ENCODE results near the gene MSMP. TPM values are rescaled to one million over a fixed set of nuclear protein-coding genes. Genes with fewer than 3 reads are reported as not detected.

Gene MSMP
- total and polyA plus RNA-seq, 2 donors (not counting 1 experiment from before 2014, with no cell fraction given), result 2.3 to 3.9 TPM

GRCh38 chr9:35797311-35798109, 43.4 kb upstream of the MSMP start:
- H3K79me2 ChIP-seq (ENCODE audit: control insufficient read depth, insufficient read depth, low read length), result no peaks in the 10 kb centered on the region
- H4K20me1 ChIP-seq (ENCODE audit: control insufficient read depth, insufficient read depth, low read length, poor library complexity, severe bottlenecking), result no peaks in the 10 kb centered on the region
- H3K4me1 Mint-ChIP-seq, result no peaks in the 10 kb centered on the region
- CTCF ChIA-PET, result interaction anchor here (1.4 to 2.3 kb wide), 3 partner anchors 29 to 84 kb away, joined by 4 to 9 read pairs (median 6); no protein-coding TSS in a partner anchor
- H3K4me3 ChIP-seq (ENCODE audit: control extremely low read depth in 1 of 5, extremely low read depth in 1 of 5, insufficient read depth in 1 of 5, low read depth in 2 of 5, low read length in 4 of 5), result no peak overlapping the region
- H3K36me3 ChIP-seq (replicated peaks in 1 of 2; ENCODE audit: control extremely low read depth in 1 of 2, control insufficient read depth in 1 of 2, extremely low read depth in 1 of 2, insufficient read depth in 2 of 2, low read length in 1 of 2), result peaks cover 0 to 3% of the 10 kb centered on the region in 2 experiments
- no peak overlapping the region for H3K27ac ChIP-seq (ENCODE audit: low read length in 2 of 2)
- H3K9me3 ChIP-seq (ENCODE audit: control extremely low read depth in 1 of 3, control insufficient read depth in 2 of 3, insufficient read depth in 1 of 3, low read length in 2 of 3), result no peaks in the 10 kb centered on the region
- POLR2A ChIA-PET, result interaction anchor here (0.6 kb wide), 1 partner anchor 691 kb away, joined by 3 read pairs; no protein-coding TSS in a partner anchor
- no peak overlapping the region for H3K4me2 ChIP-seq (replicated peaks; ENCODE audit: low read depth, low read length, poor library complexity, severe bottlenecking)
- no peak overlapping the region for H3K27ac Mint-ChIP-seq
- no peaks in the 10 kb centered on the region for H3K4me1 ChIP-seq (ENCODE audit: control insufficient read depth in 2 of 2, insufficient read depth in 2 of 2, low read length in 2 of 2)
- intact Hi-C loops (cut with micrococcal nuclease), result no loop called here
- 98% methylated on average over 2 of the region's 6 CpGs for WGBS (ENCODE audit: insufficient coverage)
- no peak for DNase-seq
- no peaks in the 10 kb centered on the region for H3K27me3 Mint-ChIP-seq
- no peak overlapping the region for H3K9ac ChIP-seq (ENCODE audit: low read length)
- H3K9me3 Mint-ChIP-seq (ENCODE audit: insufficient read depth), result no peaks in the 10 kb centered on the region
- no peaks in the 10 kb centered on the region for H3K27me3 ChIP-seq (replicated peaks in 1 of 4; ENCODE audit: control extremely low read depth in 1 of 4, control insufficient read depth in 3 of 4, insufficient read depth in 4 of 4, low read length in 3 of 4)
- no peak for ATAC-seq (ENCODE audit: low read depth)
- no peak overlapping the region for H3K4me3 Mint-ChIP-seq
- TF ChIP-seq, protein P1, sequence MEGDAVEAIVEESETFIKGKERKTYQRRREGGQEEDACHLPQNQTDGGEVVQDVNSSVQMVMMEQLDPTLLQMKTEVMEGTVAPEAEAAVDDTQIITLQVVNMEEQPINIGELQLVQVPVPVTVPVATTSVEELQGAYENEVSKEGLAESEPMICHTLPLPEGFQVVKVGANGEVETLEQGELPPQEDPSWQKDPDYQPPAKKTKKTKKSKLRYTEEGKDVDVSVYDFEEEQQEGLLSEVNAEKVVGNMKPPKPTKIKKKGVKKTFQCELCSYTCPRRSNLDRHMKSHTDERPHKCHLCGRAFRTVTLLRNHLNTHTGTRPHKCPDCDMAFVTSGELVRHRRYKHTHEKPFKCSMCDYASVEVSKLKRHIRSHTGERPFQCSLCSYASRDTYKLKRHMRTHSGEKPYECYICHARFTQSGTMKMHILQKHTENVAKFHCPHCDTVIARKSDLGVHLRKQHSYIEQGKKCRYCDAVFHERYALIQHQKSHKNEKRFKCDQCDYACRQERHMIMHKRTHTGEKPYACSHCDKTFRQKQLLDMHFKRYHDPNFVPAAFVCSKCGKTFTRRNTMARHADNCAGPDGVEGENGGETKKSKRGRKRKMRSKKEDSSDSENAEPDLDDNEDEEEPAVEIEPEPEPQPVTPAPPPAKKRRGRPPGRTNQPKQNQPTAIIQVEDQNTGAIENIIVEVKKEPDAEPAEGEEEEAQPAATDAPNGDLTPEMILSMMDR (IDR thresholded peaks at IDR 0.05), result no peak
- no peak for TF ChIP-seq EZH2 (IDR thresholded peaks at IDR 0.05; ENCODE audit: borderline replicate concordance, insufficient read depth, low read depth, low read length, poor library complexity, severe bottlenecking)
- no peak overlapping the region for H2AFZ ChIP-seq (ENCODE audit: insufficient read depth, low read depth, low read length, poor library complexity, severe bottlenecking)

- no peak overlapping the region for H3K4me3 Mint-ChIP-seq
- TF ChIP-seq EZH2 (IDR thresholded peaks at IDR 0.05; ENCODE audit: borderline replicate concordance, insufficient read depth, low read depth, low read length, poor library complexity, severe bottlenecking), result no peak
- TF ChIP-seq, protein P1 (IDR thresholded peaks at IDR 0.05), result no peak
- Histone ChIP-seq H4K20me1 (ENCODE audit: control insufficient read depth, insufficient read depth, low read length, poor library complexity, severe bottlenecking) (peaks cover 6% of the 10 kb centered on the region), H3K27ac (ENCODE audit: low read length in 2 of 2) (no peak overlapping the region), H3K36me3 (replicated peaks in 1 of 2; ENCODE audit: control extremely low read depth in 1 of 2, control insufficient read depth in 1 of 2, extremely low read depth in 1 of 2, insufficient read depth in 2 of 2, low read length in 1 of 2) (peaks cover 0 to 3% of the 10 kb centered on the region in 2 experiments), H3K4me1 (ENCODE audit: control insufficient read depth in 2 of 2, insufficient read depth in 2 of 2, low read length in 2 of 2) (peaks cover 0 to 5% of the 10 kb centered on the region in 2 donors), H3K4me3 (ENCODE audit: control extremely low read depth in 1 of 5, extremely low read depth in 1 of 5, insufficient read depth in 1 of 5, low read depth in 2 of 5, low read length in 4 of 5) (no peak overlapping the region), H3K9me3 (ENCODE audit: control extremely low read depth in 1 of 3, control insufficient read depth in 2 of 3, insufficient read depth in 1 of 3, low read length in 2 of 3) (no peaks in the 10 kb centered on the region), H3K9ac (ENCODE audit: low read length) (no peak overlapping the region), H3K4me2 (replicated peaks; ENCODE audit: low read depth, low read length, poor library complexity, severe bottlenecking) (no peak overlapping the region), H2AFZ (ENCODE audit: insufficient read depth, low read depth, low read length, poor library complexity, severe bottlenecking) (no peak overlapping the region), H3K27me3 (replicated peaks in 1 of 4; ENCODE audit: control extremely low read depth in 1 of 4, control insufficient read depth in 3 of 4, insufficient read depth in 4 of 4, low read length in 3 of 4) (peaks cover 0 to 4% (median 1%) of the 10 kb centered on the region in 4 experiments), H3K79me2 (ENCODE audit: control insufficient read depth, insufficient read depth, low read length) (peaks cover 2% of the 10 kb centered on the region)
- DNase-seq (no peak), ATAC-seq (ENCODE audit: low read depth) (no peak)
- ChIA-PET POLR2A (interaction anchor here (0.6 kb wide), 1 partner anchor 1967 kb away, joined by 3 read pairs; no protein-coding TSS in a partner anchor), CTCF (interaction anchor here (2.0 kb wide), 1 partner anchor 86 kb away, joined by 6 read pairs; no protein-coding TSS in a partner anchor)
- peaks cover 3% of the 10 kb centered on the region for H3K4me1 Mint-ChIP-seq
- H3K27me3 Mint-ChIP-seq, result no peaks in the 10 kb centered on the region
- intact Hi-C loops (cut with micrococcal nuclease), result no loop called here
- H3K9me3 Mint-ChIP-seq (ENCODE audit: insufficient read depth), result no peaks in the 10 kb centered on the region
- H3K27ac Mint-ChIP-seq, result no peak overlapping the region
These were observed 41.6 kb upstream of the MSMP start for GRCh38 chr9:35795695-35796094.
